ENCODE results near the gene MAN1B1. TPM values are rescaled to one million over a fixed set of nuclear protein-coding genes. Genes with fewer than 3 reads are reported as not detected.

Gene MAN1B1
- total and polyA plus RNA-seq, 2 donors (not counting 3 experiments of a cell fraction or from before 2014, with no cell fraction given) = 75.3 to 83.3 TPM

GRCh38 chr9:137080260-137081122, 6.3 kb upstream of the MAN1B1 start:
- Histone ChIP-seq H3K27me3 (ENCODE audit: control insufficient read depth in 2 of 2, insufficient read depth in 2 of 2, low read length in 2 of 2) (no peaks in the 10 kb centered on the region), H4K20me1 (replicated peaks; ENCODE audit: control insufficient read depth, extremely low read depth, insufficient read depth, low read length) (no peaks in the 10 kb centered on the region), H3K27ac (ENCODE audit: insufficient read depth, low read depth, low read length) (no peak overlapping the region), H3K9me3 (replicated peaks; ENCODE audit: control insufficient read depth, insufficient read depth, low read length) (no peaks in the 10 kb centered on the region), H3K9me1 (replicated peaks; ENCODE audit: control insufficient read depth, extremely low read depth, insufficient read depth, low read length) (no peaks in the 10 kb centered on the region), H3K36me3 (ENCODE audit: control insufficient read depth in 2 of 2, extremely low read depth in 1 of 2, insufficient read depth in 2 of 2, low read length in 2 of 2) (peaks cover 0 to 32% of the 10 kb centered on the region in 2 experiments), H3K4me3 (replicated peaks in 1 of 3; ENCODE audit: insufficient read depth in 1 of 3, low read depth in 1 of 3, low read length in 3 of 3) (no peak overlapping the region), H3K9ac (replicated peaks; ENCODE audit: extremely low read depth, insufficient read depth, low read length) (no peak overlapping the region), H3K4me2 (ENCODE audit: insufficient read depth, low read length) (no peak overlapping the region), H2AFZ (ENCODE audit: low read depth, low read length) (no peak overlapping the region), H3K4me1 (ENCODE audit: control insufficient read depth, extremely low read depth, insufficient read depth, low read length) (peaks cover 21% of the 10 kb centered on the region), H3K79me2 (ENCODE audit: control insufficient read depth, insufficient read depth, low read length) (peaks cover 6% of the 10 kb centered on the region)
- dilution Hi-C loops (cut with MboI; ENCODE audit: extremely low pct_ligation_motif_present, low sequenced_read_pairs) = no loop called here
- no peak for FAIRE-seq
- no TSS peak for BruUV-seq (replicated peaks)
- ChIA-PET POLR2A (no interaction called here), CTCF (no interaction called here)
- no peak for DNase-seq (ENCODE audit: low read depth, low spot score)
- intact Hi-C loops (cut with micrococcal nuclease) = no loop called here
- TF ChIP-seq EZH2 (IDR thresholded peaks at IDR 0.05; ENCODE audit: borderline replicate concordance, low read depth, low read length, severe bottlenecking) = no peak
- no peak for TF ChIP-seq FOS (IDR thresholded peaks at IDR 0.05; ENCODE audit: borderline replicate concordance, insufficient read depth, low read length)
- TF ChIP-seq JUN (IDR thresholded peaks at IDR 0.05; ENCODE audit: borderline replicate concordance, insufficient read depth, insufficient read length, low read depth) = no peak
- no peak for TF ChIP-seq MAX (IDR thresholded peaks at IDR 0.05; ENCODE audit: insufficient read depth, insufficient read length)
- TF ChIP-seq GATA2 (IDR thresholded peaks at IDR 0.05; ENCODE audit: insufficient read depth, insufficient read length, low read depth, low read length) = no peak
- no peak for TF ChIP-seq MYC (IDR thresholded peaks at IDR 0.05; ENCODE audit: low read depth, low read length)
- TF ChIP-seq CTCF (IDR thresholded peaks at IDR 0.05; ENCODE audit: extremely low read depth in 1 of 2, insufficient read depth in 1 of 2, low read depth in 1 of 2, low read length in 2 of 2) = no peak
- TF ChIP-seq POLR2AphosphoS5 (IDR thresholded peaks at IDR 0.05; ENCODE audit: insufficient read depth, low read depth, low read length) = no peak
- no peak for TF ChIP-seq POLR2A (IDR thresholded peaks at IDR 0.05; ENCODE audit: low read depth, low read length)

Data from endothelial cell of umbilical vein (primary cell).